Naive thymus-derived CD4-positive, alpha-beta T cell (primary cell): ENCODE measurements around the gene STK32C. TPM values are rescaled to one million over a fixed set of nuclear protein-coding genes. Genes with fewer than 3 reads are reported as not detected.

Source experiments
- ATAC-seq: fragments of 150-1000 bp; cut with Tn5 transposase; 2 replicates; pipeline ENCODE4 v1.10.0; 2021; ENCODE audit warnings: mild to moderate bottlenecking, moderate library complexity
- CTCF ChIA-PET: fragments of 350-600 bp; sonication (Branson Sonifier 250); formaldehyde crosslinking; loops from one replicate; lab custom pipeline; 2021; ENCODE audit warnings: antibody characterized with exemption; lab: Charles Lee
- POLR2A ChIA-PET: fragments of 350-600 bp; sonication (Branson Sonifier 250); formaldehyde crosslinking; loops from one replicate; lab custom pipeline; 2021; ENCODE audit warnings: antibody characterized with exemption, inconsistent platforms; lab: Charles Lee
- DNase-seq, 9 donors: peaks; one replicate each; pipeline versions ENCODE4 v3.0.0 to v3.0.0-alpha.2; 2020 to 2022; ENCODE audit warnings: mixed read lengths in 1 of 9
- H3K27ac ChIP-seq: one replicate; pipeline ENCODE4 v1.7.0; 2013; ENCODE audit warnings: mild to moderate bottlenecking, low read depth, low read length, moderate library complexity
- H3K27me3 ChIP-seq, 2 donors: one replicate each; pipeline ENCODE4 v1.7.0; 2013; ENCODE audit warnings: low read length in 2 of 2, mild to moderate bottlenecking in 2 of 2, moderate library complexity in 2 of 2; ENCODE audit not compliant: control insufficient read depth in 2 of 2, insufficient read depth in 2 of 2
- H3K36me3 ChIP-seq, 3 experiments: 1 replicate in 2 of 3; 2 replicates in 1 of 3; pipeline ENCODE4 v1.7.0; 2013; ENCODE audit warnings: low read length in 3 of 3, mild to moderate bottlenecking in 3 of 3, moderate library complexity in 1 of 3; ENCODE audit not compliant: insufficient read depth in 3 of 3, control insufficient read depth in 2 of 3
- H3K4me1 ChIP-seq, 2 donors: one replicate each; pipeline ENCODE4 v1.7.0; 2013; ENCODE audit warnings: low read length in 2 of 2, mild to moderate bottlenecking in 2 of 2, moderate library complexity in 1 of 2; ENCODE audit not compliant: control insufficient read depth in 2 of 2, insufficient read depth in 2 of 2
- H3K4me3 ChIP-seq: 2 replicates; pipeline ENCODE4 v1.7.0; 2013; ENCODE audit warnings: mild to moderate bottlenecking, low read length
- H3K9me3 ChIP-seq, 3 experiments: 1 replicate in 2 of 3; 2 replicates in 1 of 3; pipeline ENCODE4 v1.7.0; 2013; ENCODE audit warnings: low read length in 3 of 3; ENCODE audit not compliant: control insufficient read depth in 2 of 3
- H3K27ac Mint-ChIP-seq, 9 donors: one replicate each; pipeline ENCODE4 v1.8.0; 2020 to 2022; ENCODE audit warnings: mixed read lengths in 9 of 9, mild to moderate bottlenecking in 8 of 9, moderate library complexity in 5 of 9, inconsistent platforms in 2 of 9
- H3K27me3 Mint-ChIP-seq, 5 donors: one replicate each; pipeline ENCODE4 v1.8.0; 2021 to 2022; ENCODE audit warnings: mixed read lengths in 5 of 5, mild to moderate bottlenecking in 1 of 5
- H3K36me3 Mint-ChIP-seq, 5 donors: one replicate each; pipeline ENCODE4 v1.8.0; 2020 to 2022; ENCODE audit warnings: mixed read lengths in 5 of 5, mild to moderate bottlenecking in 3 of 5, inconsistent platforms in 1 of 5
- H3K4me1 Mint-ChIP-seq, 7 donors: one replicate each; pipeline ENCODE4 v1.8.0; 2020 to 2022; ENCODE audit warnings: mixed read lengths in 7 of 7, mild to moderate bottlenecking in 3 of 7, inconsistent platforms in 1 of 7
- H3K4me3 Mint-ChIP-seq, 10 donors: one replicate each; pipeline ENCODE4 v1.8.0; 2020 to 2022; ENCODE audit warnings: mild to moderate bottlenecking in 10 of 10, mixed read lengths in 10 of 10, moderate library complexity in 6 of 10, inconsistent platforms in 2 of 10
- H3K9me3 Mint-ChIP-seq, 11 donors: one replicate each; pipeline ENCODE4 v1.8.0; 2020 to 2022; ENCODE audit warnings: mixed read lengths in 11 of 11, mild to moderate bottlenecking in 4 of 11, inconsistent platforms in 1 of 11, moderate library complexity in 1 of 11
- intact Hi-C, 2 donors: fragments of 100-400 bp; cut with micrococcal nuclease; formaldehyde crosslinking; loops; one replicate each; pipeline ENCODE4 v1.15.1; 2023
- polyA plus RNA-seq, 2 donors: library from polyadenylated mRNA; unstranded; fragments of 300-500 nt; fragmentation: Illumina TruSeq; gene quantifications; one replicate each; pipeline ENCODE4 v1.2.3, GENCODE V29; 2021
- total RNA-seq, 6 experiments: library from RNA in 5 of 6; stranded (reverse) in 5 of 6; gene quantifications; 1 replicate in 5 of 6; 2 replicates in 1 of 6; pipeline ENCODE4 v1.2.3 and lab custom pipeline; 2021 to 2026

Gene STK32C
- total and polyA plus RNA-seq, 7 experiments from 2014 or later, result 4.6 to 19.4 (median 11.8) TPM

DNA sequence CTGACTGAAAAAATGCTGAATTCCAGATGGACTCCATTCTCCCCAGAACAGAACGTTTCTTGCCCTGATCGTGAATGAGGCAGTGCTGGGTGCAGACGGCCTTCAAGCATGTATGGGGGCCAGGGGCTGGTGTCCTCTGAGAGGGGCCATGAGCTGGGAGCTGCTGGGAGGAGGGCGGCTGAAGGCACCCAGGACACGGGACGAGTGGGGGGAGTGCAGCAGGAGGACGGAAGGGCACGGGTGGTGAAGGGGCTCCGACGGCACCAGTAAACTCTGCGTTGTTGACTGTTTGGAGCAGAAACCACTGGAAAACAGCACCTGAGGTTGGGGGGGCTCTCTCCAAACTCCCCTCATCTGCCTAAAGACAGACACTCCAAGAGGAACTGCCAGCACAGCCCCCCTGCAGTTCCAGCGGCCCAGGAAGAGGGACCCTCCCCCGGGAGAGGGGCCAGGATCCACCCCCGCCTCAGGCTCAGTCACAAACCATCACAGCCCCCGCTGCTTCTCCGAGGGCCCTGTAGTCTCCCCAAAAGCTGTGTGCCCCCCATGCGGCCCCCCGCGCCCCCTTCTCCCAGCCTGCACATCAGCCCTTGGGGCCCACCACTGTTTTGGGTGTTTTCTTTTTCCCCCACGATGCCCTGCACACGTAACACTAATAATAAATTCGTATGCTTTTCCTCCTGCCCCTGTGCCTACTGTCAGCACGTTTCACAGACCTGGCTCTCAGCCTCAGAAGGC is 65.5 kb downstream of the STK32C start:
- no peaks in the 10 kb centered on the region for H3K27me3 ChIP-seq
- DNase-seq (no peak), ATAC-seq (no peak)
- Mint-ChIP-seq H3K36me3 (peaks cover 0 to 7% (median 0%) of the 10 kb centered on the region in 5 donors), H3K9me3 (no peaks in the 10 kb centered on the region), H3K27ac (no peak overlapping the region), H3K4me3 (no peak overlapping the region), H3K27me3 (no peaks in the 10 kb centered on the region), H3K4me1 (no peaks in the 10 kb centered on the region)
- no peak overlapping the region for H3K4me3 ChIP-seq
- POLR2A ChIA-PET, result no interaction called here
- H3K36me3 ChIP-seq, result no peaks in the 10 kb centered on the region
- no peaks in the 10 kb centered on the region for H3K9me3 ChIP-seq
- no peaks in the 10 kb centered on the region for H3K4me1 ChIP-seq
- CTCF ChIA-PET, result no interaction called here
- H3K27ac ChIP-seq, result no peak overlapping the region
- intact Hi-C loops, result no loop called here

- Mint-ChIP-seq H3K27ac (no peak overlapping the region), H3K36me3 (peaks cover 0 to 7% (median 0%) of the 10 kb centered on the region in 5 donors), H3K4me3 (no peak overlapping the region), H3K4me1 (no peaks in the 10 kb centered on the region), H3K27me3 (no peaks in the 10 kb centered on the region), H3K9me3 (no peaks in the 10 kb centered on the region)
- intact Hi-C loops, result no loop called here
- no peaks in the 10 kb centered on the region for H3K9me3 ChIP-seq
- H3K27ac ChIP-seq, result no peak overlapping the region
- ATAC-seq, result no peak
- CTCF ChIA-PET, result no interaction called here
- H3K27me3 ChIP-seq, result no peaks in the 10 kb centered on the region
- no peak overlapping the region for H3K4me3 ChIP-seq
- DNase-seq, result no peak
- POLR2A ChIA-PET, result no interaction called here
- no peaks in the 10 kb centered on the region for H3K36me3 ChIP-seq
- H3K4me1 ChIP-seq, result no peaks in the 10 kb centered on the region
Observed at GRCh38 chr10:132241496-132241895, 66.3 kb downstream of the STK32C start.

GRCh38 chr10:132241086-132241485 is 66.7 kb downstream of the STK32C start:
- no peak for DNase-seq
- no peak for ATAC-seq
- intact Hi-C loops, result no loop called here
- no peaks in the 10 kb centered on the region for H3K9me3 ChIP-seq
- no peak overlapping the region for H3K27ac ChIP-seq
- Mint-ChIP-seq H3K4me3 (no peak overlapping the region), H3K27me3 (no peaks in the 10 kb centered on the region), H3K36me3 (peaks cover 0 to 7% (median 0%) of the 10 kb centered on the region in 5 donors), H3K27ac (no peak overlapping the region), H3K4me1 (no peaks in the 10 kb centered on the region), H3K9me3 (no peaks in the 10 kb centered on the region)
- H3K27me3 ChIP-seq, result no peaks in the 10 kb centered on the region
- ChIA-PET CTCF (no interaction called here), POLR2A (no interaction called here)
- no peak overlapping the region for H3K4me3 ChIP-seq
- H3K4me1 ChIP-seq, result no peaks in the 10 kb centered on the region
- no peaks in the 10 kb centered on the region for H3K36me3 ChIP-seq

- H3K27me3 ChIP-seq, result no peaks in the 10 kb centered on the region
- ATAC-seq (no peak), DNase-seq (no peak)
- no peaks in the 10 kb centered on the region for H3K9me3 Mint-ChIP-seq
- no peak overlapping the region for H3K27ac ChIP-seq
- H3K36me3 ChIP-seq, result no peaks in the 10 kb centered on the region
- CTCF ChIA-PET, result no interaction called here
- H3K27me3 Mint-ChIP-seq, result no peaks in the 10 kb centered on the region
- no peak overlapping the region for H3K4me3 ChIP-seq
- intact Hi-C loops, result no loop called here
- H3K4me3 Mint-ChIP-seq, result no peak overlapping the region
- H3K4me1 ChIP-seq, result no peaks in the 10 kb centered on the region
- POLR2A ChIA-PET, result no interaction called here
- no peak overlapping the region for H3K27ac Mint-ChIP-seq
- H3K9me3 ChIP-seq, result no peaks in the 10 kb centered on the region
- H3K36me3 Mint-ChIP-seq, result peaks cover 0 to 7% (median 0%) of the 10 kb centered on the region in 5 donors
- H3K4me1 Mint-ChIP-seq, result no peaks in the 10 kb centered on the region
Observed at GRCh38 chr10:132240581-132240980, 67.2 kb downstream of the STK32C start.

GRCh38 chr10:132240156-132240555 is 67.6 kb downstream of the STK32C start:
- Mint-ChIP-seq H3K27me3 (no peaks in the 10 kb centered on the region), H3K4me1 (no peaks in the 10 kb centered on the region), H3K27ac (no peak overlapping the region), H3K9me3 (no peaks in the 10 kb centered on the region), H3K36me3 (peaks cover 0 to 7% (median 0%) of the 10 kb centered on the region in 5 donors), H3K4me3 (no peak overlapping the region)
- Histone ChIP-seq H3K4me1 (no peaks in the 10 kb centered on the region), H3K4me3 (no peak overlapping the region), H3K27me3 (no peaks in the 10 kb centered on the region), H3K27ac (no peak overlapping the region), H3K36me3 (no peaks in the 10 kb centered on the region), H3K9me3 (no peaks in the 10 kb centered on the region)
- ChIA-PET CTCF (no interaction called here), POLR2A (no interaction called here)
- intact Hi-C loops, result no loop called here
- ATAC-seq (no peak), DNase-seq (no peak)

DNA sequence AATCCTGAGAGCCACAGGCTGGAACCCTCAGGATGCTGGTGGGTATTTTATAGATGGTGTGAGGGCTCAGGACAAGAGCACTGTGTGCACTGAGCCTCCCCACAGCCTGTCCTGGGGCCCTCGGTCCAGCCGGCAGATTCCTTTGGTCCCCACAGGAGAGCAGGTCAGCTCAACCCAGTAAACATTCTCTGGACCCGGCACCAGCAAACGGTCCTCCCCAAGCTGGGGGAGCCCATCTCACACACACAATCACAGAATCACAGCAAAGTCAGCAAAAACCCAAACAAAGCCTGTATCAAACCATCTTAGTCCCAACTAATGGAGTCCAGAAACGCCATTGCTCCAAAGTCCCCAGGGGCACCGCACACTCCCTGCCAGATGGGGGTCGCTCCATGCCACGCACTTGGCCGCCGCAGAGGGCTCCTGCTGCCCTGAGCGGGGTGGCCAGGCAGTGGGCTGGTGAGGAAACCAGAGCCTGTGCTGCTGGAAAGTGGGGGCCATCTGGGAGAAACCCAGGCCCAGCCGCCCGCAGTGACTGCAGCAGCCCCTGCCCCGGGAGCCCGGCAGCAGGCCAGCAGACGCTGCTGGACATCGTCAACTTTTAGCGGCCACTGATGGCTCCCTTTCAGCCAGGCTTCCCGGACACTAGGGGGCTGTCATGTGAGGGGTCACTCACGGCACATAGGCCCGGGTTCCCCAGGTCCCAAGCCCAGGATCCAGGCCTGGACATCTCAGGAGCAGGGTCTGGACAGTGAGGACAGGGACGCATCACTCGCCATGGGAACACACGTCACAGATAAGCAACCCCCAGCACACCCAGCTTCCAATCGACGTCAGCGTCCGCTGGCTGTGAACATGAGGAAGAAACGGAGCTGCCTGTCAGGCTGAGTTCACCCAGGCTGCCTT is 68.4 kb downstream of the STK32C start:
- no peaks in the 10 kb centered on the region for H3K27me3 Mint-ChIP-seq
- H3K4me1 Mint-ChIP-seq, result no peaks in the 10 kb centered on the region
- Histone ChIP-seq H3K27ac (no peak overlapping the region), H3K4me1 (no peaks in the 10 kb centered on the region), H3K9me3 (no peaks in the 10 kb centered on the region), H3K4me3 (no peak overlapping the region), H3K36me3 (no peaks in the 10 kb centered on the region), H3K27me3 (no peaks in the 10 kb centered on the region)
- peaks cover 0 to 7% (median 0%) of the 10 kb centered on the region in 5 donors for H3K36me3 Mint-ChIP-seq
- intact Hi-C loops, result no loop called here
- H3K9me3 Mint-ChIP-seq, result no peaks in the 10 kb centered on the region
- H3K4me3 Mint-ChIP-seq, result no peak overlapping the region
- DNase-seq, result peak in 1 of 9 donors; percentile 3
- CTCF ChIA-PET, result interaction anchor here (0.6 kb wide), 1 partner anchor 27 kb away, joined by 3 read pairs; no protein-coding TSS in a partner anchor
- H3K27ac Mint-ChIP-seq, result no peak overlapping the region
- ATAC-seq, result no peak
- POLR2A ChIA-PET, result no interaction called here
